ENCODE data around the gene ITPK1. TPM values are rescaled to one million over a fixed set of nuclear protein-coding genes. Genes with fewer than 3 reads are reported as not detected.
A peak's percentile ranks its signal among the peaks of the same experiment; 100 is the strongest.

Gene ITPK1
- total RNA-seq, 1 experiment from 2014 or later: 25.9 TPM

- Histone ChIP-seq H3K9me3 (ENCODE audit: control insufficient read depth, insufficient read depth, low read depth, low read length) (no peaks in the 10 kb centered on the region), H3K27me3 (ENCODE audit: control insufficient read depth, insufficient read depth, low read length) (no peaks in the 10 kb centered on the region), H3K4me3 (ENCODE audit: low read depth in 2 of 2, low read length in 2 of 2) (no peak overlapping the region), H3K4me1 (ENCODE audit: control insufficient read depth, insufficient read depth, low read length) (no peaks in the 10 kb centered on the region), H3K27ac (ENCODE audit: low read length) (no peak overlapping the region), H3K36me3 (ENCODE audit: control insufficient read depth, insufficient read depth, low read length) (no peaks in the 10 kb centered on the region)
- DNase-seq (ENCODE audit: low read depth, low spot score): no peak
- intact Hi-C loops (cut with micrococcal nuclease; ENCODE audit: unreplicated experiment): no loop called here
- CTCF ChIA-PET: interaction anchor here (0.6 kb wide), 2 partner anchors 58 to 114 kb away, joined by 4 to 6 read pairs; no protein-coding TSS in a partner anchor
- TF ChIP-seq TCF7L2 (IDR thresholded peaks at IDR 0.05; ENCODE audit: low read depth, low read length) (no peak), REST (IDR thresholded peaks at IDR 0.05; ENCODE audit: insufficient read depth in 1 of 2, low read depth in 2 of 2, low read length in 1 of 2) (no peak)
- in situ Hi-C loops (cut with HindIII; ENCODE audit: low pct_unique_long_range_greater_than_20kb, low sequenced_read_pairs): no loop called here
- peak; percentile 51; the same call in 1 of the 2 replicates for ATAC-seq
- POLR2A ChIA-PET: interaction anchor here (0.7 kb wide), 1 partner anchor 27 kb away, joined by 8 read pairs; no protein-coding TSS in a partner anchor
- BruUV-seq (replicated peaks): no TSS peak
Measured at GRCh38 chr14:93104961-93105360, 10.8 kb downstream of the ITPK1 start.

DNA sequence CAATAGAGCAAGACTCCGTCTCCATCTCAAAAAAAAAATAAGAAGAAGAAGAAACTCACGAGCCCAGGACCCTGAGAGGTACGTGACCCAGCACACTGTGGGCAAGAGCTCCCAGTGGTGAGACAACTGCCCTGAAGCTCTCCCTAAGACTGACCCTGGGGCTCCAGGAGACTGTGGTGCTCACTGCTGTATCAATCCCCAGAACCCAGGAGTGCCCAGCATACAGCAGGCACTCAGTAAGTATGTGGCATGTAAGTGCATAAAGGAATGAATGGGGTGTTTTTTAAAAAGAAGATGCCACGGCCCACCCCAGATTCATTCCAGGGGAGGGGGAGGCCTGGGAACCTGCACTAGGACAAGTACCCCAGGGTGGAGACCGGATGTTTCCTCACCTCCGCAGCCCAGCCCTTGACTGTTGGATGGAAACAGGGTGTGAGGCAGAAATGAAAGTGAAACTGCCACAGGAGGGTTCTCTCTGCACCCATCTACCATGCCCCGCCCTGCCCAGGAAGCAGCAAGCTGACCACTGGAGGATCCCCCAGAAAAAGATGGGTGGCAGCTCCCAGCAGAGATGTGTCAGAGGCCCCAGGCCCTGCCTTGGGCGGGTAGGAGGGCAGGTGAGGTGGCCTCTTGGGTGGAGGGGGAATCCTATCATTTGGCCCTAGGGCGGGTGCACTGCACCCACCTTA is 12.2 kb downstream of the ITPK1 start:
- no peaks in the 10 kb centered on the region for H3K4me1 ChIP-seq (ENCODE audit: control insufficient read depth, insufficient read depth, low read length)
- TF ChIP-seq POLR2AphosphoS5 (IDR thresholded peaks at IDR 0.05; ENCODE audit: low read depth, low read length) (no peak), SIN3A (IDR thresholded peaks at IDR 0.05; ENCODE audit: borderline replicate concordance, insufficient read depth, low read depth, low read length) (no peak), REST (IDR thresholded peaks at IDR 0.05; ENCODE audit: insufficient read depth in 1 of 2, low read depth in 2 of 2, low read length in 1 of 2) (no peak), TCF7L2 (IDR thresholded peaks at IDR 0.05; ENCODE audit: low read depth, low read length) (no peak)
- TF ChIP-seq, protein P1, sequence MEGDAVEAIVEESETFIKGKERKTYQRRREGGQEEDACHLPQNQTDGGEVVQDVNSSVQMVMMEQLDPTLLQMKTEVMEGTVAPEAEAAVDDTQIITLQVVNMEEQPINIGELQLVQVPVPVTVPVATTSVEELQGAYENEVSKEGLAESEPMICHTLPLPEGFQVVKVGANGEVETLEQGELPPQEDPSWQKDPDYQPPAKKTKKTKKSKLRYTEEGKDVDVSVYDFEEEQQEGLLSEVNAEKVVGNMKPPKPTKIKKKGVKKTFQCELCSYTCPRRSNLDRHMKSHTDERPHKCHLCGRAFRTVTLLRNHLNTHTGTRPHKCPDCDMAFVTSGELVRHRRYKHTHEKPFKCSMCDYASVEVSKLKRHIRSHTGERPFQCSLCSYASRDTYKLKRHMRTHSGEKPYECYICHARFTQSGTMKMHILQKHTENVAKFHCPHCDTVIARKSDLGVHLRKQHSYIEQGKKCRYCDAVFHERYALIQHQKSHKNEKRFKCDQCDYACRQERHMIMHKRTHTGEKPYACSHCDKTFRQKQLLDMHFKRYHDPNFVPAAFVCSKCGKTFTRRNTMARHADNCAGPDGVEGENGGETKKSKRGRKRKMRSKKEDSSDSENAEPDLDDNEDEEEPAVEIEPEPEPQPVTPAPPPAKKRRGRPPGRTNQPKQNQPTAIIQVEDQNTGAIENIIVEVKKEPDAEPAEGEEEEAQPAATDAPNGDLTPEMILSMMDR (IDR thresholded peaks at IDR 0.05): no peak
- no peaks in the 10 kb centered on the region for H3K36me3 ChIP-seq (ENCODE audit: control insufficient read depth, insufficient read depth, low read length)
- no peaks in the 10 kb centered on the region for H3K27me3 ChIP-seq (ENCODE audit: control insufficient read depth, insufficient read depth, low read length)
- H3K27ac ChIP-seq (ENCODE audit: low read length): peak overlapping the region; percentile 23; the same call in 1 of the 2 replicates
- no peaks in the 10 kb centered on the region for H3K9me3 ChIP-seq (ENCODE audit: control insufficient read depth, insufficient read depth, low read depth, low read length)
- ATAC-seq: peak; percentile 69; the same call in 1 of the 2 replicates
- intact Hi-C loops (cut with micrococcal nuclease; ENCODE audit: unreplicated experiment) (no loop called here), in situ Hi-C loops (cut with HindIII; ENCODE audit: low pct_unique_long_range_greater_than_20kb, low sequenced_read_pairs) (no loop called here)
- POLR2A ChIA-PET: no interaction called here
- no TSS peak for BruUV-seq (replicated peaks)
- peak overlapping the region in 1 of 2 experiments; percentile 29; a peak in 2 of 4 replicates for H3K4me3 ChIP-seq (ENCODE audit: low read depth in 2 of 2, low read length in 2 of 2)
- CTCF ChIA-PET: no interaction called here
- no peak for DNase-seq (ENCODE audit: low read depth, low spot score)

Data from Panc1 (cell line).